ENCODE measurements around the gene RNF19B.

RNF19B gene

GRCh38 chr1:32991819-32992488 lies 27.3 kb upstream of the RNF19B start:
- no peak for DNase-seq (ENCODE audit: insufficient read length, low spot score)
- FAIRE-seq: no peak
- TF ChIP-seq CTCF (IDR thresholded peaks at IDR 0.05; ENCODE audit: insufficient read depth, missing control alignments): no peak

- DNase-seq (ENCODE audit: insufficient read length, low spot score) (no peak), FAIRE-seq (no peak)
- no peak for TF ChIP-seq CTCF (IDR thresholded peaks at IDR 0.05; ENCODE audit: insufficient read depth, missing control alignments)
These were observed 26.8 kb upstream of the RNF19B start for GRCh38 chr1:32991386-32991785.

GRCh38 chr1:32990887-32991286 lies 26.3 kb upstream of the RNF19B start:
- TF ChIP-seq CTCF (IDR thresholded peaks at IDR 0.05; ENCODE audit: insufficient read depth, missing control alignments): no peak
- FAIRE-seq (no peak), DNase-seq (ENCODE audit: insufficient read length, low spot score) (no peak)

- DNase-seq (ENCODE audit: insufficient read length, low spot score) (no peak), FAIRE-seq (no peak)
- no peak for TF ChIP-seq CTCF (IDR thresholded peaks at IDR 0.05; ENCODE audit: insufficient read depth, missing control alignments)
These were observed 24.8 kb upstream of the RNF19B start for GRCh38 chr1:32989160-32990050.

- FAIRE-seq (no peak), DNase-seq (ENCODE audit: insufficient read length, low spot score) (no peak)
- no peak for TF ChIP-seq CTCF (IDR thresholded peaks at IDR 0.05; ENCODE audit: insufficient read depth, missing control alignments)
These were observed 24.1 kb upstream of the RNF19B start for GRCh38 chr1:32988665-32989064.

- DNase-seq (ENCODE audit: insufficient read length, low spot score): no peak
- TF ChIP-seq CTCF (IDR thresholded peaks at IDR 0.05; ENCODE audit: insufficient read depth, missing control alignments): no peak
- FAIRE-seq: no peak
These were observed 20.6 kb upstream of the RNF19B start for GRCh38 chr1:32985226-32985625.

Data from D721Med (cell line).